ENCODE data around the gene DCC. TPM values are rescaled to one million over a fixed set of nuclear protein-coding genes. Genes with fewer than 3 reads are reported as not detected.

Gene DCC
- total RNA-seq, 1 experiment from 2014 or later = not detected

DNA sequence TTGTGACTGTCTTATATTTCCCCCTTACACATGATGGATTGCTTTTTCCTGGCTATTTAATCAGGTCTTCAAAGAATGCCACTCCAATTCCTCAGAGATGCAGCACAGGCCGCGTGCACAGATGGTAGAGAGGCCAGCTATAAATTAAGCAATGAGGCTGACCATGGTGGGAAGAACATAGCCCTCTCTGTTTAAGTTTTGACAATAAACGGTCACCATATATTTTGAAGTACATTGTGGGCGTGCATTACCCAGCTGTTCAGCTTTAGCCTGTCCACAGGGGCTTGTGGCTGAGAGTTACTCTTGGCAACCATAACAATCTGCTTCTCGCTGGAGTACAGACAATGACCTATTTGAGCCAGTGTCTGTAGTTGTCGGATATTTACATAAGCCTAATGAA, 730.8 kb downstream of the DCC start:
- no peaks in the 10 kb centered on the region for H3K36me3 ChIP-seq (ENCODE audit: control insufficient read depth in 1 of 2, insufficient read depth in 2 of 2, low read length in 2 of 2)
- POLR2A ChIA-PET = no interaction called here

More for the DNA sequence above, 730.8 kb downstream of the DCC start:
- peaks cover 15 to 16% of the 10 kb centered on the region in 2 experiments; a peak in 3 of 4 replicates for H3K9me3 ChIP-seq (ENCODE audit: control insufficient read depth in 1 of 2, insufficient read depth in 1 of 2, low read depth in 1 of 2, low read length in 2 of 2)
- no peaks in the 10 kb centered on the region for H3K27me3 ChIP-seq (ENCODE audit: insufficient read depth, low read length)
- intact Hi-C loops (cut with micrococcal nuclease) = no loop called here
- H3K4me1 ChIP-seq (ENCODE audit: control insufficient read depth in 1 of 2, insufficient read depth in 2 of 2, low read length in 2 of 2) = no peaks in the 10 kb centered on the region
- DNase-seq (ENCODE audit: low read depth, low spot score) (no peak), ATAC-seq (no peak)
- no peaks in the 10 kb centered on the region for H3K79me2 ChIP-seq (ENCODE audit: insufficient read depth, low read length)
- ChIA-PET RAD21 (ENCODE audit: low non-redundant PET in 1 of 2, low total read pairs in 2 of 2, uncharacterized antibody in 2 of 2, unreplicated experiment in 2 of 2) (no interaction called here), CTCF (no interaction called here)
- no peak overlapping the region for H3K4me3 ChIP-seq (replicated peaks in 1 of 2; ENCODE audit: low read depth in 1 of 2, low read length in 2 of 2)
- H3K4me2 ChIP-seq (ENCODE audit: low read length) = no peak overlapping the region
- H2AFZ ChIP-seq (ENCODE audit: low read depth, low read length, poor library complexity, severe bottlenecking) = no peak overlapping the region
- H3K27ac ChIP-seq (ENCODE audit: low read depth, low read length) = no peak overlapping the region
- no peak overlapping the region for H3K9ac ChIP-seq (ENCODE audit: low read length)
- H3K9me2 ChIP-seq (ENCODE audit: insufficient read depth) = no peaks in the 10 kb centered on the region
- TF ChIP-seq ZFX (IDR thresholded peaks at IDR 0.05) (no peak), ZNF274 (IDR thresholded peaks at IDR 0.05; ENCODE audit: low read depth, low read length) (no peak), JUND (IDR thresholded peaks at IDR 0.05) (no peak), CBX3 (IDR thresholded peaks at IDR 0.05; ENCODE audit: low read depth) (no peak), TCF7L2 (IDR thresholded peaks at IDR 0.05; ENCODE audit: borderline replicate concordance, extremely low read depth, insufficient read depth, insufficient read length) (no peak), SP1 (IDR thresholded peaks at IDR 0.05; ENCODE audit: low read depth) (no peak), EZH2 (IDR thresholded peaks at IDR 0.05) (no peak), EGR1 (IDR thresholded peaks at IDR 0.05; ENCODE audit: low read depth) (no peak), SIN3A (IDR thresholded peaks at IDR 0.05; ENCODE audit: low read depth) (no peak), CEBPB (IDR thresholded peaks at IDR 0.05; ENCODE audit: low read depth) (no peak), POLR2A (IDR thresholded peaks at IDR 0.05; ENCODE audit: borderline replicate concordance, extremely low read depth, insufficient read depth, insufficient read length) (no peak)
- TF ChIP-seq, protein P1, sequence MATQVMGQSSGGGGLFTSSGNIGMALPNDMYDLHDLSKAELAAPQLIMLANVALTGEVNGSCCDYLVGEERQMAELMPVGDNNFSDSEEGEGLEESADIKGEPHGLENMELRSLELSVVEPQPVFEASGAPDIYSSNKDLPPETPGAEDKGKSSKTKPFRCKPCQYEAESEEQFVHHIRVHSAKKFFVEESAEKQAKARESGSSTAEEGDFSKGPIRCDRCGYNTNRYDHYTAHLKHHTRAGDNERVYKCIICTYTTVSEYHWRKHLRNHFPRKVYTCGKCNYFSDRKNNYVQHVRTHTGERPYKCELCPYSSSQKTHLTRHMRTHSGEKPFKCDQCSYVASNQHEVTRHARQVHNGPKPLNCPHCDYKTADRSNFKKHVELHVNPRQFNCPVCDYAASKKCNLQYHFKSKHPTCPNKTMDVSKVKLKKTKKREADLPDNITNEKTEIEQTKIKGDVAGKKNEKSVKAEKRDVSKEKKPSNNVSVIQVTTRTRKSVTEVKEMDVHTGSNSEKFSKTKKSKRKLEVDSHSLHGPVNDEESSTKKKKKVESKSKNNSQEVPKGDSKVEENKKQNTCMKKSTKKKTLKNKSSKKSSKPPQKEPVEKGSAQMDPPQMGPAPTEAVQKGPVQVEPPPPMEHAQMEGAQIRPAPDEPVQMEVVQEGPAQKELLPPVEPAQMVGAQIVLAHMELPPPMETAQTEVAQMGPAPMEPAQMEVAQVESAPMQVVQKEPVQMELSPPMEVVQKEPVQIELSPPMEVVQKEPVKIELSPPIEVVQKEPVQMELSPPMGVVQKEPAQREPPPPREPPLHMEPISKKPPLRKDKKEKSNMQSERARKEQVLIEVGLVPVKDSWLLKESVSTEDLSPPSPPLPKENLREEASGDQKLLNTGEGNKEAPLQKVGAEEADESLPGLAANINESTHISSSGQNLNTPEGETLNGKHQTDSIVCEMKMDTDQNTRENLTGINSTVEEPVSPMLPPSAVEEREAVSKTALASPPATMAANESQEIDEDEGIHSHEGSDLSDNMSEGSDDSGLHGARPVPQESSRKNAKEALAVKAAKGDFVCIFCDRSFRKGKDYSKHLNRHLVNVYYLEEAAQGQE (IDR thresholded peaks at IDR 0.05; ENCODE audit: low read depth) = no peak
- TF ChIP-seq, protein P2, sequence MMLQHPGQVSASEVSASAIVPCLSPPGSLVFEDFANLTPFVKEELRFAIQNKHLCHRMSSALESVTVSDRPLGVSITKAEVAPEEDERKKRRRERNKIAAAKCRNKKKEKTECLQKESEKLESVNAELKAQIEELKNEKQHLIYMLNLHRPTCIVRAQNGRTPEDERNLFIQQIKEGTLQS (IDR thresholded peaks at IDR 0.05) = no peak
- TF ChIP-seq, protein P3, sequence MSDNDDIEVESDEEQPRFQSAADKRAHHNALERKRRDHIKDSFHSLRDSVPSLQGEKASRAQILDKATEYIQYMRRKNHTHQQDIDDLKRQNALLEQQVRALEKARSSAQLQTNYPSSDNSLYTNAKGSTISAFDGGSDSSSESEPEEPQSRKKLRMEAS (IDR thresholded peaks at IDR 0.05) = no peak
- TF ChIP-seq, protein P4, sequence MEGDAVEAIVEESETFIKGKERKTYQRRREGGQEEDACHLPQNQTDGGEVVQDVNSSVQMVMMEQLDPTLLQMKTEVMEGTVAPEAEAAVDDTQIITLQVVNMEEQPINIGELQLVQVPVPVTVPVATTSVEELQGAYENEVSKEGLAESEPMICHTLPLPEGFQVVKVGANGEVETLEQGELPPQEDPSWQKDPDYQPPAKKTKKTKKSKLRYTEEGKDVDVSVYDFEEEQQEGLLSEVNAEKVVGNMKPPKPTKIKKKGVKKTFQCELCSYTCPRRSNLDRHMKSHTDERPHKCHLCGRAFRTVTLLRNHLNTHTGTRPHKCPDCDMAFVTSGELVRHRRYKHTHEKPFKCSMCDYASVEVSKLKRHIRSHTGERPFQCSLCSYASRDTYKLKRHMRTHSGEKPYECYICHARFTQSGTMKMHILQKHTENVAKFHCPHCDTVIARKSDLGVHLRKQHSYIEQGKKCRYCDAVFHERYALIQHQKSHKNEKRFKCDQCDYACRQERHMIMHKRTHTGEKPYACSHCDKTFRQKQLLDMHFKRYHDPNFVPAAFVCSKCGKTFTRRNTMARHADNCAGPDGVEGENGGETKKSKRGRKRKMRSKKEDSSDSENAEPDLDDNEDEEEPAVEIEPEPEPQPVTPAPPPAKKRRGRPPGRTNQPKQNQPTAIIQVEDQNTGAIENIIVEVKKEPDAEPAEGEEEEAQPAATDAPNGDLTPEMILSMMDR (IDR thresholded peaks at IDR 0.05 in 2 of 3, conservative IDR thresholded peaks at IDR 0.05 in 1 of 3; ENCODE audit: borderline replicate concordance in 1 of 3, insufficient read depth in 1 of 3, low read depth in 2 of 3, low read length in 2 of 3) = no peak
- no peaks in the 10 kb centered on the region for H4K20me1 ChIP-seq (ENCODE audit: insufficient read depth)
- BruUV-seq (replicated peaks) = no TSS peak

Measured in HCT116 (cell line).